Measurements from ENCODE around the gene GDPD1.
"Not testable (repeated sequence)": the region's sequence is repeated elsewhere in the genome, so short reads cannot be mapped to it uniquely, and the experiment has no call there.

Gene GDPD1

GRCh38 chr17:59190806-59191205, 29.5 kb upstream of the GDPD1 start:
- Histone ChIP-seq H3K36me3 (ENCODE audit: control insufficient read depth, insufficient read depth, low read length) (no peaks in the 10 kb centered on the region), H3K27me3 (replicated peaks; ENCODE audit: control insufficient read depth, insufficient read depth, low read length, poor library complexity, severe bottlenecking) (no peaks in the 10 kb centered on the region), H3K27ac (ENCODE audit: insufficient read depth, low read length, poor library complexity, severe bottlenecking) (no peak overlapping the region), H3K9me3 (ENCODE audit: control insufficient read depth, low read length) (no peaks in the 10 kb centered on the region), H3K4me1 (ENCODE audit: control insufficient read depth, insufficient read depth, low read length, poor library complexity, severe bottlenecking) (no peaks in the 10 kb centered on the region), H3K4me3 (ENCODE audit: insufficient read depth, low read depth, low read length, poor library complexity, severe bottlenecking) (no peak overlapping the region)
- no peak for DNase-seq

- H3K27me3 ChIP-seq (replicated peaks; ENCODE audit: control insufficient read depth, insufficient read depth, low read length, poor library complexity, severe bottlenecking) = no peaks in the 10 kb centered on the region
- H3K27ac ChIP-seq (ENCODE audit: insufficient read depth, low read length, poor library complexity, severe bottlenecking) = no peak overlapping the region
- no peaks in the 10 kb centered on the region for H3K4me1 ChIP-seq (ENCODE audit: control insufficient read depth, insufficient read depth, low read length, poor library complexity, severe bottlenecking)
- no peak overlapping the region for H3K4me3 ChIP-seq (ENCODE audit: insufficient read depth, low read depth, low read length, poor library complexity, severe bottlenecking)
- no peaks in the 10 kb centered on the region for H3K36me3 ChIP-seq (ENCODE audit: control insufficient read depth, insufficient read depth, low read length)
- no peaks in the 10 kb centered on the region for H3K9me3 ChIP-seq (ENCODE audit: control insufficient read depth, low read length)
- DNase-seq = no peak
Measured at GRCh38 chr17:59193336-59193862, 26.9 kb upstream of the GDPD1 start.

GRCh38 chr17:59199398-59199797, 20.9 kb upstream of the GDPD1 start:
- Histone ChIP-seq H3K27ac (ENCODE audit: insufficient read depth, low read length, poor library complexity, severe bottlenecking) (no peak overlapping the region), H3K36me3 (ENCODE audit: control insufficient read depth, insufficient read depth, low read length) (no peaks in the 10 kb centered on the region), H3K27me3 (replicated peaks; ENCODE audit: control insufficient read depth, insufficient read depth, low read length, poor library complexity, severe bottlenecking) (no peaks in the 10 kb centered on the region), H3K9me3 (ENCODE audit: control insufficient read depth, low read length) (no peaks in the 10 kb centered on the region), H3K4me1 (ENCODE audit: control insufficient read depth, insufficient read depth, low read length, poor library complexity, severe bottlenecking) (no peaks in the 10 kb centered on the region), H3K4me3 (ENCODE audit: insufficient read depth, low read depth, low read length, poor library complexity, severe bottlenecking) (no peak overlapping the region)
- DNase-seq = no peak

- Histone ChIP-seq H3K27ac (ENCODE audit: insufficient read depth, low read length, poor library complexity, severe bottlenecking) (no peak overlapping the region), H3K9me3 (ENCODE audit: control insufficient read depth, low read length) (no peaks in the 10 kb centered on the region), H3K4me3 (ENCODE audit: insufficient read depth, low read depth, low read length, poor library complexity, severe bottlenecking) (no peak overlapping the region), H3K36me3 (ENCODE audit: control insufficient read depth, insufficient read depth, low read length) (no peaks in the 10 kb centered on the region), H3K4me1 (ENCODE audit: control insufficient read depth, insufficient read depth, low read length, poor library complexity, severe bottlenecking) (no peaks in the 10 kb centered on the region), H3K27me3 (replicated peaks; ENCODE audit: control insufficient read depth, insufficient read depth, low read length, poor library complexity, severe bottlenecking) (no peaks in the 10 kb centered on the region)
- no peak for DNase-seq
Measured at GRCh38 chr17:59202320-59202719, 18.0 kb upstream of the GDPD1 start.

- Histone ChIP-seq H3K4me3 (ENCODE audit: insufficient read depth, low read depth, low read length, poor library complexity, severe bottlenecking) (no peak overlapping the region), H3K36me3 (ENCODE audit: control insufficient read depth, insufficient read depth, low read length) (no peaks in the 10 kb centered on the region), H3K27ac (ENCODE audit: insufficient read depth, low read length, poor library complexity, severe bottlenecking) (no peak overlapping the region), H3K27me3 (replicated peaks; ENCODE audit: control insufficient read depth, insufficient read depth, low read length, poor library complexity, severe bottlenecking) (no peaks in the 10 kb centered on the region), H3K9me3 (ENCODE audit: control insufficient read depth, low read length) (no peaks in the 10 kb centered on the region), H3K4me1 (ENCODE audit: control insufficient read depth, insufficient read depth, low read length, poor library complexity, severe bottlenecking) (no peaks in the 10 kb centered on the region)
- DNase-seq = no peak
Measured at GRCh38 chr17:59219370-59219769, 941 bp upstream of the GDPD1 start.

GRCh38 chr17:59219992-59220327, 351 bp upstream of the GDPD1 start:
- H3K4me3 ChIP-seq (ENCODE audit: insufficient read depth, low read depth, low read length, poor library complexity, severe bottlenecking) = peak overlapping the region; percentile 33
- H3K27ac ChIP-seq (ENCODE audit: insufficient read depth, low read length, poor library complexity, severe bottlenecking) = peak overlapping the region; percentile 33
- no peaks in the 10 kb centered on the region for H3K27me3 ChIP-seq (replicated peaks; ENCODE audit: control insufficient read depth, insufficient read depth, low read length, poor library complexity, severe bottlenecking)
- H3K36me3 ChIP-seq (ENCODE audit: control insufficient read depth, insufficient read depth, low read length) = no peaks in the 10 kb centered on the region
- DNase-seq = no peak
- no peaks in the 10 kb centered on the region for H3K9me3 ChIP-seq (ENCODE audit: control insufficient read depth, low read length)
- H3K4me1 ChIP-seq (ENCODE audit: control insufficient read depth, insufficient read depth, low read length, poor library complexity, severe bottlenecking) = no peaks in the 10 kb centered on the region

GRCh38 chr17:59221159-59221847, 992 bp downstream of the GDPD1 start:
- no peak for DNase-seq
- Histone ChIP-seq H3K27me3 (replicated peaks; ENCODE audit: control insufficient read depth, insufficient read depth, low read length, poor library complexity, severe bottlenecking) (no peaks in the 10 kb centered on the region), H3K27ac (ENCODE audit: insufficient read depth, low read length, poor library complexity, severe bottlenecking) (peak overlapping the region; percentile 93), H3K4me3 (ENCODE audit: insufficient read depth, low read depth, low read length, poor library complexity, severe bottlenecking) (peak overlapping the region; percentile 93), H3K4me1 (ENCODE audit: control insufficient read depth, insufficient read depth, low read length, poor library complexity, severe bottlenecking) (no peaks in the 10 kb centered on the region), H3K36me3 (ENCODE audit: control insufficient read depth, insufficient read depth, low read length) (no peaks in the 10 kb centered on the region), H3K9me3 (ENCODE audit: control insufficient read depth, low read length) (no peaks in the 10 kb centered on the region)

- H3K27ac ChIP-seq (ENCODE audit: insufficient read depth, low read length, poor library complexity, severe bottlenecking) = no peak overlapping the region
- H3K4me3 ChIP-seq (ENCODE audit: insufficient read depth, low read depth, low read length, poor library complexity, severe bottlenecking) = no peak overlapping the region
- H3K4me1 ChIP-seq (ENCODE audit: control insufficient read depth, insufficient read depth, low read length, poor library complexity, severe bottlenecking) = no peaks in the 10 kb centered on the region
- H3K9me3 ChIP-seq (ENCODE audit: control insufficient read depth, low read length) = no peaks in the 10 kb centered on the region
- no peaks in the 10 kb centered on the region for H3K36me3 ChIP-seq (ENCODE audit: control insufficient read depth, insufficient read depth, low read length)
- DNase-seq = no peak
- H3K27me3 ChIP-seq (replicated peaks; ENCODE audit: control insufficient read depth, insufficient read depth, low read length, poor library complexity, severe bottlenecking) = no peaks in the 10 kb centered on the region
Measured at GRCh38 chr17:59223813-59224212, 3.5 kb downstream of the GDPD1 start.

- not testable (repeated sequence) for H3K36me3 ChIP-seq (ENCODE audit: control insufficient read depth, insufficient read depth, low read length); H3K4me3 ChIP-seq (ENCODE audit: insufficient read depth, low read depth, low read length, poor library complexity, severe bottlenecking); DNase-seq; H3K27me3 ChIP-seq (replicated peaks; ENCODE audit: control insufficient read depth, insufficient read depth, low read length, poor library complexity, severe bottlenecking); H3K27ac ChIP-seq (ENCODE audit: insufficient read depth, low read length, poor library complexity, severe bottlenecking); H3K9me3 ChIP-seq (ENCODE audit: control insufficient read depth, low read length); H3K4me1 ChIP-seq (ENCODE audit: control insufficient read depth, insufficient read depth, low read length, poor library complexity, severe bottlenecking)
Measured at GRCh38 chr17:59228588-59228987, 8.3 kb downstream of the GDPD1 start.

- Histone ChIP-seq H3K9me3 (ENCODE audit: control insufficient read depth, low read length) (no peaks in the 10 kb centered on the region), H3K27ac (ENCODE audit: insufficient read depth, low read length, poor library complexity, severe bottlenecking) (no peak overlapping the region), H3K4me3 (ENCODE audit: insufficient read depth, low read depth, low read length, poor library complexity, severe bottlenecking) (no peak overlapping the region), H3K27me3 (replicated peaks; ENCODE audit: control insufficient read depth, insufficient read depth, low read length, poor library complexity, severe bottlenecking) (no peaks in the 10 kb centered on the region), H3K36me3 (ENCODE audit: control insufficient read depth, insufficient read depth, low read length) (no peaks in the 10 kb centered on the region), H3K4me1 (ENCODE audit: control insufficient read depth, insufficient read depth, low read length, poor library complexity, severe bottlenecking) (no peaks in the 10 kb centered on the region)
- DNase-seq = no peak
Measured at GRCh38 chr17:59230764-59231163, 10.5 kb downstream of the GDPD1 start.

Data from effector memory CD4-positive, alpha-beta T cell (primary cell).